Stromal cell of bone marrow (primary cell): ENCODE measurements around the gene SLC1A2.

Experiments used
- DNase-seq: peaks from one replicate; pipeline ENCODE4 v3.0.0-alpha.2; 2012; ENCODE audit warnings: low read depth

The SLC1A2 gene

GRCh38 chr11:35419184-35419829 lies at the start of gene SLC1A2:
SLC1A2 (minus strand) TSS chr11:35419558; CDS start chr11:35418966, 592 bp downstream.
- no peak for DNase-seq

GRCh38 chr11:35466058-35466457 lies 46.7 kb upstream of the SLC1A2 start:
- no peak for DNase-seq

GRCh38 chr11:35464308-35464707 lies 45.0 kb upstream of the SLC1A2 start:
- DNase-seq = no peak

- DNase-seq = no peak
These were observed 44.0 kb upstream of the SLC1A2 start for GRCh38 chr11:35463331-35463751.

GRCh38 chr11:35461917-35462538 lies 42.7 kb upstream of the SLC1A2 start:
- no peak for DNase-seq

- no peak for DNase-seq
These were observed 40.1 kb upstream of the SLC1A2 start for GRCh38 chr11:35459489-35459888.

- DNase-seq = no peak
These were observed 39.5 kb upstream of the SLC1A2 start for GRCh38 chr11:35458846-35459245.

- no peak for DNase-seq
These were observed 35.0 kb upstream of the SLC1A2 start for GRCh38 chr11:35454362-35454761.

- no peak for DNase-seq
These were observed 17.4 kb upstream of the SLC1A2 start for GRCh38 chr11:35436581-35437250.

GRCh38 chr11:35433588-35433987 lies 14.2 kb upstream of the SLC1A2 start:
- no peak for DNase-seq

- DNase-seq = no peak
These were observed 13.1 kb upstream of the SLC1A2 start for GRCh38 chr11:35432464-35432863.

- peak; percentile 86 for DNase-seq
These were observed 7.7 kb upstream of the SLC1A2 start for GRCh38 chr11:35427071-35427470.

GRCh38 chr11:35426351-35426750 lies 7.0 kb upstream of the SLC1A2 start:
- DNase-seq = peak; percentile 14

- DNase-seq = no peak
These were observed 6.3 kb upstream of the SLC1A2 start for GRCh38 chr11:35425603-35426212.

GRCh38 chr11:35424157-35424940 lies 5.0 kb upstream of the SLC1A2 start:
- peak; percentile 11 for DNase-seq

GRCh38 chr11:35420371-35420770 lies 1.0 kb upstream of the SLC1A2 start:
- no peak for DNase-seq

- no peak for DNase-seq
These were observed 524 bp upstream of the SLC1A2 start for GRCh38 chr11:35419830-35420333.

GRCh38 chr11:35418282-35419183 lies 825 bp downstream of the SLC1A2 start:
- DNase-seq = no peak

- DNase-seq = no peak
These were observed 3.9 kb downstream of the SLC1A2 start for GRCh38 chr11:35415487-35415886.

GRCh38 chr11:35414776-35415175 lies 4.6 kb downstream of the SLC1A2 start:
- DNase-seq = no peak

GRCh38 chr11:35414311-35414710 lies 5.0 kb downstream of the SLC1A2 start:
- no peak for DNase-seq
